ENCODE measurements around the gene FSTL1. TPM values are rescaled to one million over a fixed set of nuclear protein-coding genes. Genes with fewer than 3 reads are reported as not detected.

Gene FSTL1
- total RNA-seq, 1 donor from 2014 or later: 221 TPM

DNA sequence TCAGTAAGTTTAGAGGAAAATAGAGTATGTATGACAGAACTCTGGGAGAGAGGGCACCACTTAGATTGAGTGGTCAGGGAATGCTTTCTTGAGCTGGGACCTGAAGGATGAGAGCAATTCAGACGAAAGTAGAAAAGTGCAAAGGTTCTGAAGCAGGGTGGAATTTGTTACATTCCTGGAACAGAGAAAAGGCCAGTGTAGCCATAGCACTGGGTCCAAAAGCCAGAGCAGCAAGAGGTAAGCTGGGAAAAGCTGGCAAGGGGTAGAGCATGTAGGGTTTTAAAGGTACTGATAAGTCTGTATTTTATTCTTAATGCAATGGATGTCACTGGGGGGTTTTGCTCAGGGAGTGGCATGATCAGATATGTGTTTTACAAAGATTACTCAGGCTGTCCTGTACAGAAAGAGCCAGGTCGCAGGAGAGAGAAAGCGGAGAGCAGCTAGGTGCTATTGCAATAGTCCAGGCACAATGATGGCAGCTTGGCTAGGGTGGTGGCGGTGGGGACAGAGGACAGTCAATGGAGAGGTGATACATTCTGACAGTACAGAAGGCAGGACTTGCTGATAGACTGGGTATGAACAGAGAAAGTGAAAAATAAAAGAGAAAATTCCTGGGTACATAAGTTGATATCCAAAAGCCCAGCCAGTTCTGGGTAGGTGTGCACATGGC is 17.0 kb downstream of the FSTL1 start:
- peaks cover 44% of the 10 kb centered on the region for H3K4me1 ChIP-seq
- H3K9me3 ChIP-seq: no peaks in the 10 kb centered on the region
- intact Hi-C loops (cut with DNase I): no loop called here
- TF ChIP-seq, protein P1, sequence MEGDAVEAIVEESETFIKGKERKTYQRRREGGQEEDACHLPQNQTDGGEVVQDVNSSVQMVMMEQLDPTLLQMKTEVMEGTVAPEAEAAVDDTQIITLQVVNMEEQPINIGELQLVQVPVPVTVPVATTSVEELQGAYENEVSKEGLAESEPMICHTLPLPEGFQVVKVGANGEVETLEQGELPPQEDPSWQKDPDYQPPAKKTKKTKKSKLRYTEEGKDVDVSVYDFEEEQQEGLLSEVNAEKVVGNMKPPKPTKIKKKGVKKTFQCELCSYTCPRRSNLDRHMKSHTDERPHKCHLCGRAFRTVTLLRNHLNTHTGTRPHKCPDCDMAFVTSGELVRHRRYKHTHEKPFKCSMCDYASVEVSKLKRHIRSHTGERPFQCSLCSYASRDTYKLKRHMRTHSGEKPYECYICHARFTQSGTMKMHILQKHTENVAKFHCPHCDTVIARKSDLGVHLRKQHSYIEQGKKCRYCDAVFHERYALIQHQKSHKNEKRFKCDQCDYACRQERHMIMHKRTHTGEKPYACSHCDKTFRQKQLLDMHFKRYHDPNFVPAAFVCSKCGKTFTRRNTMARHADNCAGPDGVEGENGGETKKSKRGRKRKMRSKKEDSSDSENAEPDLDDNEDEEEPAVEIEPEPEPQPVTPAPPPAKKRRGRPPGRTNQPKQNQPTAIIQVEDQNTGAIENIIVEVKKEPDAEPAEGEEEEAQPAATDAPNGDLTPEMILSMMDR (IDR thresholded peaks at IDR 0.05): no peak
- no peak for DNase-seq
- H3K27me3 ChIP-seq: no peaks in the 10 kb centered on the region
- no peak overlapping the region for H3K4me3 ChIP-seq
- ATAC-seq: no peak
- H3K27ac ChIP-seq: no peak overlapping the region
- H3K36me3 ChIP-seq: no peaks in the 10 kb centered on the region

DNA sequence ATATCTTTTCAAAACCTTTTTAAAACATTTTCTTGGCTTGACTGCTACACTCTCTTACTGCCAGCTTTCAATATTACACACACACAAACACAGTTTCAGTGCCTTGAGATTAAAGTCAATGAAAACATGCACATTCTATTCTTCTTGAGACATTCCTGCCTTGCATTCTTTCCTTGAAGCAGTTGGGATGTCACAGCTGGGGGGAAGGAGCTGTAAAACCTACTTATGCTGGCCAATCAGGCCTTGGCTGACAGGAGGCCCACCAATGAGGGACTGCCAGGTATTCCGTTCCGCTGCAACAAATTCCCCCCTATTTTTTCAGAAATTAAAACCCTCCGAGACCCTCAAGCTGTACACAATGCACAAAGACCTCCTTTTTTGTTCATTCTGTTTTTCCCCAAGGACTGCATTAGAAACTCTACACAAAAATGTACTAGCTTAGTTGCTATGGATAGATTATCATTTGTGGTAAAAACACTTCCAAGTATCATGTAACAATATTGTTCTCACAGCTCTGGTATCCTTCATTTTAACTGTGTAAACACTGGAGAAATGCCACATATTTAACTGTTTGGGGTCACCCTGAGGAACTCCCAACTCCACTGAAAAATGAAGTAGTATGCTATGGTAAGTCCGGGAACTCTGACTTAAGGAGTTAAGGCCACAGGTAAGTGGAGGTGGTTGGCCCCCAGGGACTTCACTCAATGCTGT is 18.5 kb downstream of the FSTL1 start:
- TF ChIP-seq, protein P1 (IDR thresholded peaks at IDR 0.05): no peak
- Histone ChIP-seq H3K4me1 (peaks cover 31% of the 10 kb centered on the region), H3K4me3 (no peak overlapping the region), H3K27ac (peak overlapping the region; percentile 65), H3K9me3 (no peaks in the 10 kb centered on the region), H3K36me3 (no peaks in the 10 kb centered on the region), H3K27me3 (no peaks in the 10 kb centered on the region)
- ATAC-seq: peak; percentile 62
- no peak for DNase-seq
- intact Hi-C loops (cut with DNase I): no loop called here

DNA sequence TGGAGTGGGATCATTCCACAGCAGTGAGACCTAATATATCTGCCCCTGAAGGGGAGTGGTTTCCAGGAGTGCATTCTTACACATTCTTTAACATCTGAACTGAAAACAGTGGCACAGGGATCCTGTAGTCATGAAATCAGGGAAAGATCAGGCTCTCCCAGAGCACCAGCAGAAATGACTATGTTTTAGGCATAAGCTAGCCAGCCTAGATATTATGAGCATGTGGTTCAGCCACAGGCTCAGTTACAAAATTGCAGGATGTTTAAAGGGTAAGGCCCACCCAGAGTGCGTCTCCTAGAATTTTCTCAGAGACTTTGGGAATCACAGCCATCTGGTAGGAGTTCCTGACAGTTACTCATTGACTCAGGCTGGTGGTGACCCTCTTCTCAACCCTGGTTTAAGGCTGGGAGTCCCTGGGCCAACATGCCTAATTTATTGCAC is 20.9 kb downstream of the FSTL1 start:
- TF ChIP-seq, protein P1 (IDR thresholded peaks at IDR 0.05): no peak
- no peaks in the 10 kb centered on the region for H3K36me3 ChIP-seq
- DNase-seq (no peak), ATAC-seq (no peak)
- no peaks in the 10 kb centered on the region for H3K27me3 ChIP-seq
- peak overlapping the region; percentile 18 for H3K27ac ChIP-seq
- peaks cover 37% of the 10 kb centered on the region for H3K4me1 ChIP-seq
- intact Hi-C loops (cut with DNase I): no loop called here
- H3K4me3 ChIP-seq: no peak overlapping the region
- H3K9me3 ChIP-seq: no peaks in the 10 kb centered on the region

DNA sequence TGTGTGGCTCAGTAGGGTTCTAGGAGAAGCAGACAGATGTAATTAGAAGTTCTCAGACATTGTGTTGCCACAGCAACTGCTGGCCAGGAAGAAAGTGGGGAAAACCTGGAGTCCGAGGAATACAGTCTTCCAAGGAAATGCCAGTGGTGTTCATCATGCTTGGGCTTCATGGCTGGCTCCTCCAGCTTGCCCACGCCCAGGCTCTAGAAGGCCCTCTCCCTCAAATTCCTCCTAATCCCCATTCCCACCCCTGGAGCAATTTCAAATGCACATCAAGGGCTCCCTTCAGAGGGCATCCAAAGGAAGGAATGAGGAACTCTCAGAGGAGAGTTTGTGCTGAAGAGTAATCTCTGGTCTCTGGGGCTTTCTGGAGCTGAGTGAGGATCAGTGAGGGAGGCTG is 21.9 kb downstream of the FSTL1 start:
- Histone ChIP-seq H3K4me1 (peaks cover 45% of the 10 kb centered on the region), H3K27ac (no peak overlapping the region), H3K9me3 (no peaks in the 10 kb centered on the region), H3K27me3 (no peaks in the 10 kb centered on the region), H3K4me3 (no peak overlapping the region), H3K36me3 (no peaks in the 10 kb centered on the region)
- TF ChIP-seq, protein P1 (IDR thresholded peaks at IDR 0.05): no peak
- no peak for DNase-seq
- intact Hi-C loops (cut with DNase I): no loop called here
- no peak for ATAC-seq

DNA sequence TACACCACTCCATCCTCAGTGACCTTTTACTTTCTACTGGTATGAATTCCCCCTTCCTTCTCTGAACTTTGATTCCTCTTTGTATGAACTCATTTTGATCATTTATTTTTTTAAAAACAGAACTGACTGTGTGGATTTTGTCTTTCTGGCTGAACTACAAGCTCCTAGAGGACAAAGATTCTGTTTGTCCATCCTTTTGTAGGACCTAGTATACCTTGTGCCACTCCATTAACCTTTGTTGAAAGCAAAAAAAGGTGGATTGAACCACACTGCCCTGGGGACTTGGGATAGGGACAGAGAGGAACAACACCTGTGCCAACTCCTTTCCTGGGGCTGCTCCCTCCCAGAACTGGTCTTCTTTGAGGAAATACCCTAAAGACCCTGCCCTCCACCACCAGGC is 23.6 kb downstream of the FSTL1 start:
- Histone ChIP-seq H3K9me3 (no peaks in the 10 kb centered on the region), H3K36me3 (no peaks in the 10 kb centered on the region), H3K4me3 (no peak overlapping the region), H3K27ac (no peak overlapping the region), H3K4me1 (peaks cover 46% of the 10 kb centered on the region), H3K27me3 (no peaks in the 10 kb centered on the region)
- intact Hi-C loops (cut with DNase I): no loop called here
- TF ChIP-seq, protein P1 (IDR thresholded peaks at IDR 0.05): no peak
- DNase-seq (no peak), ATAC-seq (no peak)
